Measurements from ENCODE around the gene GNA12.

GRCh38 chr7:2809903-2810625 is 34.0 kb downstream of the GNA12 start:
- TF ChIP-seq TAF1 (IDR thresholded peaks at IDR 0.05; ENCODE audit: low read depth), result no peak
- no peak for TF ChIP-seq CREB1 (IDR thresholded peaks at IDR 0.05; ENCODE audit: low read depth)
- no peak for TF ChIP-seq CEBPB (IDR thresholded peaks at IDR 0.05)
- TF ChIP-seq EP300 (IDR thresholded peaks at IDR 0.05; ENCODE audit: borderline replicate concordance), result no peak
- TF ChIP-seq EGR1 (IDR thresholded peaks at IDR 0.05), result no peak
- TF ChIP-seq TCF12 (IDR thresholded peaks at IDR 0.05; ENCODE audit: low read depth), result no peak
- no peak for TF ChIP-seq FOXM1 (IDR thresholded peaks at IDR 0.05; ENCODE audit: borderline replicate concordance, low read depth)
- TF ChIP-seq USF1 (IDR thresholded peaks at IDR 0.05), result no peak
- TF ChIP-seq ZBTB7A (IDR thresholded peaks at IDR 0.05; ENCODE audit: low read depth), result no peak
- no peak for TF ChIP-seq TEAD4 (IDR thresholded peaks at IDR 0.05)
- no peak for TF ChIP-seq RAD21 (IDR thresholded peaks at IDR 0.05; ENCODE audit: low read depth)
- no peak for TF ChIP-seq MAX (IDR thresholded peaks at IDR 0.05)

Data from Ishikawa (cell line).